Measurements from ENCODE around the gene MRPS2.

DNA sequence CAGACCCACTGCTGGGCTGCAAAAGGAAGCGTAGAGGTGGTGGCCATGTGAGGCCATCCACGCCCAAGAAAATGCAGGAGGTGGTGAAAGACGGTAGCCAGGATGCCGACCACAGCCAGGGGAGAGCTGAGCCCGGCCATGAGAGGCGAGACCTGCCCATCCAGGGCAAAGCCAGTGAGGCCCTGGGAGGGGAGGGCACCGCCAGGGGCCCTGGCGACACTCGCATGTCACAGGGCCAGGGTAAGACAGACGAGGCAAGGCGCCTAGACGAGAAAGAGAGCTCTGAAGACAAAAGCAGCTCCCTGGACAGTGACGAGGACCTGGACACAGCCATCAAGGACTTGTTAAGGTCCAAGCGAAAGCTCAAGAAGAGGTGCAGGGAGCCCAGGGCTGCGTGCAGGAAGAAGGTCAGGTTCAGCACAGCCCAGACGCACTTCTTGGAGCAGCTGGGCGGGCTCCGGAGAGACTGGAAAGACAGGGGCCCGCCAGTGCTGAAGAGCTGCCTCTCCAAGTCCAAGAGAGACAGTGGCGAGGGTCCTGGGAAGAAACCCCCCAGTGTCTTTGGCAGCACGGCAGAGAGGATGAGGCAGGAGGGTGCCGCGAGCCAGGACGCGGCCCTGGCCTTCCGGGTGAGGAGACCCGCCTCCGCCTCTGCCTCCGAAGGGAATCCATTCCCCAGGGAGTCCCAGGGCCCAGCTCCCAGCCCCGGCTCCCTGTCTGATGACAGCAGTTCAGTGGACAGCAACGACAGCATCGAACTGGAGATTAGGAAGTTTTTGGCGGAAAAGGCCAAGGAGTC is 14.0 kb upstream of the MRPS2 start:
- TF ChIP-seq POLR2AphosphoS5 (IDR thresholded peaks at IDR 0.05; ENCODE audit: borderline replicate concordance, low read depth, low read length) = no peak
- no peak for TF ChIP-seq EZH2 (IDR thresholded peaks at IDR 0.05)
- no peak for TF ChIP-seq FOXP2 (optimal IDR thresholded peaks at IDR 0.05; ENCODE audit: control extremely low read depth, extremely low read length, insufficient read depth)
